HCT116 (cell line): ENCODE data around the gene ATAT1. TPM values are rescaled to one million over a fixed set of nuclear protein-coding genes. Genes with fewer than 3 reads are reported as not detected.

ENCODE experiments used
- ATAC-seq: fragments of 200-7000 bp; cut with Tn5 transposase; 2 replicates; pipeline ENCODE4 v1.9.1; 2020; ENCODE audit warnings: mild to moderate bottlenecking, moderate library complexity
- BruUV-seq: library from RNA; stranded (reverse); fragments of 400-500 nt; replicated peaks from 2 replicates; lab custom pipeline; 2021; lab: Mats Ljungman, UMichigan
- CTCF ChIA-PET: fragments of 300-600 bp; sonication (Branson Sonifier 250); formaldehyde crosslinking; loops from one replicate; lab custom pipeline; 2021; ENCODE audit warnings: antibody characterized with exemption; lab: Charles Lee
- POLR2A ChIA-PET: fragments of 300-600, 350-600 bp; sonication (Branson Sonifier 250); formaldehyde crosslinking; loops from one replicate; lab custom pipeline; 2021; ENCODE audit warnings: antibody characterized with exemption; lab: Charles Lee
- RAD21 ChIA-PET, 2 experiments: fragments of 300-600 bp; sonication (Branson Sonifier 250); formaldehyde crosslinking; loops; one replicate each; lab custom pipeline; 2023; ENCODE audit warnings: low total read pairs in 2 of 2; ENCODE audit not compliant: uncharacterized antibody in 2 of 2, unreplicated experiment in 2 of 2, low non-redundant PET in 1 of 2; lab: Charles Lee
- DNase-seq: peaks from one replicate; pipeline ENCODE4 v3.0.0-alpha.2; 2010; ENCODE audit warnings: low read depth, low spot score
- H2AFZ ChIP-seq: fragments of 200-600 bp; shearing (Covaris generic), sonication (generic); 2 replicates; pipeline ENCODE4 v1.6.1; 2017; ENCODE audit warnings: low read depth, mixed run types, mixed read lengths, antibody characterized with exemption, low read length; ENCODE audit not compliant: poor library complexity, severe bottlenecking
- H3K27ac ChIP-seq: 2 replicates; pipeline ENCODE4 v1.5.1; 2012; ENCODE audit warnings: low read depth, low read length
- H3K27me3 ChIP-seq: fragments of 200-600 bp; sonication (generic); 2 replicates; pipeline ENCODE4 v1.6.1; 2016; ENCODE audit warnings: mixed run types, low read length, mixed read lengths; ENCODE audit not compliant: insufficient read depth
- H3K36me3 ChIP-seq, 2 experiments: fragments of 200-500 bp in 1 of 2; fragments of 200-600 bp in 1 of 2; sonication (Bioruptor generic) in 1 of 2; sonication (generic) in 1 of 2; 2 replicates each; pipeline versions ENCODE4 v1.5.1 to v1.6.1; 2014 to 2016; ENCODE audit warnings: low read length in 2 of 2, inconsistent platforms in 1 of 2, mixed read lengths in 1 of 2, mixed run types in 1 of 2; ENCODE audit not compliant: insufficient read depth in 2 of 2, control insufficient read depth in 1 of 2
- H3K4me1 ChIP-seq, 2 experiments: fragments of 200-600 bp in 1 of 2; sonication (generic) in 1 of 2; 2 replicates each; pipeline versions ENCODE4 v1.5.1 to v1.6.1; 2012 to 2017; ENCODE audit warnings: low read length in 2 of 2, inconsistent platforms in 1 of 2, mild to moderate bottlenecking in 1 of 2, mixed read lengths in 1 of 2, mixed run types in 1 of 2, moderate library complexity in 1 of 2; ENCODE audit not compliant: insufficient read depth in 2 of 2, control insufficient read depth in 1 of 2
- H3K4me2 ChIP-seq: fragments of 200-600 bp; sonication (generic); 2 replicates; pipeline ENCODE4 v1.6.1; 2017; ENCODE audit warnings: mixed run types, low read length, mixed read lengths
- H3K4me3 ChIP-seq, 2 experiments: fragments of 200-600 bp in 1 of 2; sonication (generic) in 1 of 2; replicated peaks in 1 of 2; 2 replicates each; pipeline ENCODE4 v1.5.1; 2011 to 2016; ENCODE audit warnings: low read length in 2 of 2, control low read depth in 1 of 2, low read depth in 1 of 2, mild to moderate bottlenecking in 1 of 2, mixed read lengths in 1 of 2, mixed run types in 1 of 2
- H3K79me2 ChIP-seq: fragments of 200-600 bp; sonication (generic); 2 replicates; pipeline ENCODE4 v1.6.1; 2017; ENCODE audit warnings: mild to moderate bottlenecking, mixed run types, low read length, moderate library complexity, mixed read lengths; ENCODE audit not compliant: insufficient read depth
- H3K9ac ChIP-seq: fragments of 200-600 bp; sonication (generic); 2 replicates; pipeline ENCODE4 v1.6.1; 2016; ENCODE audit warnings: low read length, mixed read lengths
- H3K9me2 ChIP-seq: fragments of 200-600 bp; sonication (generic), shearing (Covaris generic); 2 replicates; pipeline ENCODE4 v1.6.1; 2017; ENCODE audit warnings: mixed run types, mild to moderate bottlenecking, moderate library complexity; ENCODE audit not compliant: insufficient read depth
- H3K9me3 ChIP-seq, 2 experiments: fragments of 200-500 bp in 1 of 2; fragments of 200-600 bp in 1 of 2; sonication (Bioruptor generic) in 1 of 2; sonication (generic) in 1 of 2; 2 replicates each; pipeline ENCODE4 v1.6.1; 2014 to 2017; ENCODE audit warnings: low read length in 2 of 2, mixed read lengths in 2 of 2, inconsistent platforms in 1 of 2, low read depth in 1 of 2, mild to moderate bottlenecking in 1 of 2, mixed run types in 1 of 2, moderate library complexity in 1 of 2; ENCODE audit not compliant: control insufficient read depth in 1 of 2, insufficient read depth in 1 of 2
- H4K20me1 ChIP-seq: fragments of 200-600 bp; sonication (generic), shearing (Covaris generic); 2 replicates; pipeline ENCODE4 v1.6.1; 2017; ENCODE audit warnings: mixed run types, mild to moderate bottlenecking, moderate library complexity; ENCODE audit not compliant: insufficient read depth
- CTCF ChIP-seq, 3 experiments: fragments of 200-600 bp in 1 of 3; sonication (generic) in 1 of 3; IDR thresholded peaks in 2 of 3; conservative IDR thresholded peaks in 1 of 3; 2 replicates each; pipeline ENCODE4 v1.5.1; 2012 to 2017; ENCODE audit warnings: low read depth in 2 of 3, low read length in 2 of 3, antibody characterized with exemption in 1 of 3, borderline replicate concordance in 1 of 3, control low read depth in 1 of 3, mild to moderate bottlenecking in 1 of 3, mixed read lengths in 1 of 3, mixed run types in 1 of 3, moderate library complexity in 1 of 3; ENCODE audit not compliant: insufficient read depth in 1 of 3
- ELF1 ChIP-seq: IDR thresholded peaks from 2 replicates; pipeline ENCODE4 v1.6.1; 2012; ENCODE audit warnings: low read depth, borderline replicate concordance
- EZH2 ChIP-seq: fragments of 200-600 bp; sonication (generic); IDR thresholded peaks from 2 replicates; pipeline ENCODE4 v1.6.1; 2017; ENCODE audit warnings: antibody characterized with exemption, mixed run types
- JUND ChIP-seq: IDR thresholded peaks from 2 replicates; pipeline ENCODE4 v1.6.1; 2012
- MAX ChIP-seq: IDR thresholded peaks from 2 replicates; pipeline ENCODE4 v1.6.1; 2012
- POLR2A ChIP-seq: IDR thresholded peaks from 2 replicates; pipeline ENCODE4 v1.7.0; 2011; ENCODE audit warnings: borderline replicate concordance; ENCODE audit not compliant: insufficient read depth, insufficient read length; ENCODE audit errors: extremely low read depth
- POLR2AphosphoS5 ChIP-seq: IDR thresholded peaks from 2 replicates; pipeline ENCODE4 v1.6.1; 2011; ENCODE audit warnings: mild to moderate bottlenecking, low read depth, low read length, moderate library complexity
- RAD21 ChIP-seq: IDR thresholded peaks from 2 replicates; pipeline ENCODE4 v1.6.1; 2012; ENCODE audit warnings: low read depth, mild to moderate bottlenecking
- SIN3A ChIP-seq: IDR thresholded peaks from 2 replicates; pipeline ENCODE4 v1.6.1; 2012; ENCODE audit warnings: low read depth
- SP1 ChIP-seq: IDR thresholded peaks from 2 replicates; pipeline ENCODE4 v1.6.1; 2012; ENCODE audit warnings: low read depth
- TCF7L2 ChIP-seq: IDR thresholded peaks from 2 replicates; pipeline ENCODE4 v1.7.0; 2011; ENCODE audit warnings: borderline replicate concordance, inconsistent platforms; ENCODE audit not compliant: insufficient read depth, insufficient read length; ENCODE audit errors: extremely low read depth
- YY1 ChIP-seq: IDR thresholded peaks from 2 replicates; pipeline ENCODE4 v1.6.1; 2011; ENCODE audit warnings: low read length, low read depth, moderate library complexity, mild to moderate bottlenecking; ENCODE audit not compliant: insufficient replicate concordance; ENCODE audit errors: extremely low read depth
- ZBTB33 ChIP-seq: IDR thresholded peaks from 2 replicates; pipeline ENCODE4 v1.6.1; 2011; ENCODE audit warnings: mild to moderate bottlenecking, low read length, moderate library complexity; ENCODE audit not compliant: insufficient replicate concordance; ENCODE audit errors: extremely low read depth
- intact Hi-C: fragments of 100-400 bp; cut with micrococcal nuclease; formaldehyde crosslinking; loops from 2 replicates; pipeline ENCODE4 v1.10.0; 2022
- total RNA-seq: library from RNA; stranded (reverse); gene quantifications from one replicate; pipeline ENCODE4 v1.2.1, GENCODE V29; 2021; ENCODE audit not compliant: unreplicated experiment
- TF ChIP-seq, protein P1 (sequence below): IDR thresholded peaks from 2 replicates; pipeline ENCODE4 v1.6.1; 2012; ENCODE audit warnings: low read depth

ATAT1 gene
- total RNA-seq, 1 experiment from 2014 or later: 19.8 TPM

DNA sequence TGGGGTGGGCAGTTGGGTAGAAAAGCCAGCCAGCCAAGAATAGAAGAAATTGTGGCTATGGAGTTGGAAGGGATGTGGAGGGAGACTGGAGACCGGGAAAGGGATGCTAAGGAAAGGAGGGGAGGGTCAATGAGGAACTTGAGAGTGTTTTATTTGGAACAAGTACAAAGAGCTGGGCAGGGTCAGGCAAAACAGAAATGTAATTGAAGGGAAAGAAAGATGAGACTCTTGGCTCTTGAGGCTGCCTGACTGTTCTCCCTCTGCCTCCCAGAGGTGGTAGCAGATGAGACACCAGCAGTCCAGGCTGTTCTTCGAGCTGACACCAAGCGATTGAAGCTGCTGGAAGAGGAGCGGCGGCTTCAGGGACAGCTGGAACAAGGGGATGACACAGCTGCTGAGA is 42.8 kb upstream of the ATAT1 start:
- H3K79me2 ChIP-seq: peaks cover 10% of the 10 kb centered on the region; the same call in 1 of the 2 replicates
- intact Hi-C loops: no loop called here
- CTCF ChIA-PET: no interaction called here

More for the DNA sequence above, 42.8 kb upstream of the ATAT1 start:
- ChIA-PET POLR2A (interaction anchor here (1.7 kb wide), 1 partner anchor 9 kb away, joined by 4 read pairs; no protein-coding TSS in a partner anchor), RAD21 (no interaction called here)
- no peak overlapping the region for H3K4me2 ChIP-seq
- no peaks in the 10 kb centered on the region for H3K4me1 ChIP-seq
- no TSS peak for BruUV-seq
- ATAC-seq: no peak
- no peak overlapping the region for H3K27ac ChIP-seq
- H4K20me1 ChIP-seq: no peaks in the 10 kb centered on the region
- H3K9me3 ChIP-seq: no peaks in the 10 kb centered on the region
- H3K9me2 ChIP-seq: no peaks in the 10 kb centered on the region
- no peak for DNase-seq
- no peaks in the 10 kb centered on the region for H3K27me3 ChIP-seq
- H3K4me3 ChIP-seq: no peak overlapping the region
- no peak overlapping the region for H2AFZ ChIP-seq
- peaks cover 63 to 73% of the 10 kb centered on the region in 2 experiments for H3K36me3 ChIP-seq
- no peak overlapping the region for H3K9ac ChIP-seq
- no peak for TF ChIP-seq TCF7L2
- TF ChIP-seq SP1: no peak
- no peak for TF ChIP-seq ELF1
- TF ChIP-seq JUND: no peak
- no peak for TF ChIP-seq MAX
- no peak for TF ChIP-seq CTCF (IDR thresholded peaks at IDR 0.05 in 2 of 3, conservative IDR thresholded peaks at IDR 0.05 in 1 of 3; ENCODE audit: borderline replicate concordance in 1 of 3, insufficient read depth in 1 of 3, low read depth in 2 of 3, low read length in 2 of 3)
- TF ChIP-seq YY1: no peak
- TF ChIP-seq, protein P1, sequence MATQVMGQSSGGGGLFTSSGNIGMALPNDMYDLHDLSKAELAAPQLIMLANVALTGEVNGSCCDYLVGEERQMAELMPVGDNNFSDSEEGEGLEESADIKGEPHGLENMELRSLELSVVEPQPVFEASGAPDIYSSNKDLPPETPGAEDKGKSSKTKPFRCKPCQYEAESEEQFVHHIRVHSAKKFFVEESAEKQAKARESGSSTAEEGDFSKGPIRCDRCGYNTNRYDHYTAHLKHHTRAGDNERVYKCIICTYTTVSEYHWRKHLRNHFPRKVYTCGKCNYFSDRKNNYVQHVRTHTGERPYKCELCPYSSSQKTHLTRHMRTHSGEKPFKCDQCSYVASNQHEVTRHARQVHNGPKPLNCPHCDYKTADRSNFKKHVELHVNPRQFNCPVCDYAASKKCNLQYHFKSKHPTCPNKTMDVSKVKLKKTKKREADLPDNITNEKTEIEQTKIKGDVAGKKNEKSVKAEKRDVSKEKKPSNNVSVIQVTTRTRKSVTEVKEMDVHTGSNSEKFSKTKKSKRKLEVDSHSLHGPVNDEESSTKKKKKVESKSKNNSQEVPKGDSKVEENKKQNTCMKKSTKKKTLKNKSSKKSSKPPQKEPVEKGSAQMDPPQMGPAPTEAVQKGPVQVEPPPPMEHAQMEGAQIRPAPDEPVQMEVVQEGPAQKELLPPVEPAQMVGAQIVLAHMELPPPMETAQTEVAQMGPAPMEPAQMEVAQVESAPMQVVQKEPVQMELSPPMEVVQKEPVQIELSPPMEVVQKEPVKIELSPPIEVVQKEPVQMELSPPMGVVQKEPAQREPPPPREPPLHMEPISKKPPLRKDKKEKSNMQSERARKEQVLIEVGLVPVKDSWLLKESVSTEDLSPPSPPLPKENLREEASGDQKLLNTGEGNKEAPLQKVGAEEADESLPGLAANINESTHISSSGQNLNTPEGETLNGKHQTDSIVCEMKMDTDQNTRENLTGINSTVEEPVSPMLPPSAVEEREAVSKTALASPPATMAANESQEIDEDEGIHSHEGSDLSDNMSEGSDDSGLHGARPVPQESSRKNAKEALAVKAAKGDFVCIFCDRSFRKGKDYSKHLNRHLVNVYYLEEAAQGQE: no peak
- no peak for TF ChIP-seq ZBTB33
- TF ChIP-seq SIN3A: no peak
- TF ChIP-seq RAD21: no peak
- no peak for TF ChIP-seq POLR2AphosphoS5
- TF ChIP-seq EZH2: no peak
- no peak for TF ChIP-seq POLR2A
